GM12878 (cell line): Measurements from ENCODE around the gene ACSL1. TPM values are rescaled to one million over a fixed set of nuclear protein-coding genes. Genes with fewer than 3 reads are reported as not detected.

ENCODE experiments used
- ATAC-seq: fragments of 200-7000 bp; cut with Tn5 transposase; 3 replicates; pipeline ENCODE4 v1.9.1; 2020; ENCODE audit warnings: mild to moderate bottlenecking, moderate library complexity
- BruUV-seq: library from RNA; stranded (reverse); fragments of 400-500 nt; replicated peaks from 2 replicates; lab custom pipeline; 2021; lab: Mats Ljungman, UMichigan
- CTCF ChIA-PET: fragments of 300-600 bp; sonication (Branson Sonifier 250); formaldehyde crosslinking; extraction: SDS; loops from one replicate; lab custom pipeline; 2021; ENCODE audit warnings: inconsistent platforms; lab: Yijun Ruan, JAX
- POLR2A ChIA-PET: fragments of 350-600 bp; formaldehyde crosslinking; extraction: SDS; loops from one replicate; lab custom pipeline; 2021; ENCODE audit warnings: inconsistent platforms; lab: Charles Lee
- RAD21 ChIA-PET: fragments of 300-600 bp; sonication (Branson Sonifier 250); formaldehyde crosslinking; loops from one replicate; lab custom pipeline; 2023; ENCODE audit warnings: antibody characterized with exemption; ENCODE audit not compliant: unreplicated experiment; lab: Charles Lee
- SMC1A ChIA-PET: fragments of 300-600 bp; sonication (Branson Sonifier 250); formaldehyde crosslinking; loops from one replicate; lab custom pipeline; 2023; ENCODE audit not compliant: unreplicated experiment, uncharacterized antibody; lab: Charles Lee
- DNase-seq: peaks from one replicate; pipeline ENCODE4 v3.0.0-alpha.2; 2011; ENCODE audit warnings: low read depth, low spot score
- FAIRE-seq: peaks from 3 replicates; lab custom pipeline; 2011; peaks lifted over from hg19 to GRCh38; lab: Jason Lieb, UNC
- H2AFZ ChIP-seq: 2 replicates; pipeline ENCODE4 v1.6.0; 2011; ENCODE audit warnings: low read depth, low read length, control low read depth; ENCODE audit not compliant: control insufficient read depth
- H3K27ac ChIP-seq: 2 replicates; pipeline ENCODE4 v1.5.1; 2011; ENCODE audit warnings: control low read depth; ENCODE audit not compliant: control insufficient read depth, insufficient read depth
- H3K27me3 ChIP-seq, 2 experiments: replicated peaks in 1 of 2; 2 replicates each; pipeline versions ENCODE4 v1.6.0 to v1.6.1; 2011; ENCODE audit warnings: low read length in 1 of 2; ENCODE audit not compliant: control insufficient read depth in 2 of 2, insufficient read depth in 2 of 2
- H3K36me3 ChIP-seq, 2 experiments: 2 replicates each; pipeline ENCODE4 v1.5.1; 2011; ENCODE audit warnings: low read length in 1 of 2; ENCODE audit not compliant: control insufficient read depth in 2 of 2, insufficient read depth in 2 of 2
- H3K4me1 ChIP-seq: 2 replicates; pipeline ENCODE4 v1.6.1; 2011; ENCODE audit warnings: mild to moderate bottlenecking, low read length, moderate library complexity, mixed read lengths; ENCODE audit not compliant: control insufficient read depth, insufficient read depth
- H3K4me2 ChIP-seq: 2 replicates; pipeline ENCODE4 v1.6.0; 2011; ENCODE audit warnings: control low read depth; ENCODE audit not compliant: control insufficient read depth, insufficient read depth
- H3K4me3 ChIP-seq: fragments of 200-600 bp; sonication (generic); 2 replicates; pipeline ENCODE4 v1.5.1; 2016
- H3K79me2 ChIP-seq: 2 replicates; pipeline ENCODE4 v1.6.0; 2011; ENCODE audit warnings: low read length; ENCODE audit not compliant: control insufficient read depth, insufficient read depth
- H3K9ac ChIP-seq: 2 replicates; pipeline ENCODE4 v1.8.0; 2011; ENCODE audit warnings: low read length, control low read depth, mixed read lengths; ENCODE audit not compliant: control insufficient read depth, insufficient read depth
- H3K9me3 ChIP-seq: replicated peaks from 3 replicates; pipeline ENCODE4 v1.5.1; 2011; ENCODE audit warnings: mild to moderate bottlenecking, low read length; ENCODE audit not compliant: control insufficient read depth, insufficient read depth
- H4K20me1 ChIP-seq: 2 replicates; pipeline ENCODE4 v1.6.0; 2011; ENCODE audit not compliant: control insufficient read depth, insufficient read depth
- ATF3 ChIP-seq: IDR thresholded peaks from 2 replicates; pipeline ENCODE4 v1.6.1; 2011; ENCODE audit warnings: low read depth, mild to moderate bottlenecking, low read length, moderate library complexity, borderline replicate concordance; ENCODE audit errors: extremely low read depth
- BHLHE40 ChIP-seq, 2 experiments: fragments of 450-650 bp in 1 of 2; IDR thresholded peaks; 2 replicates each; pipeline ENCODE4 v1.6.1; 2011 to 2017; ENCODE audit warnings: low read depth in 2 of 2, borderline replicate concordance in 1 of 2, improper control_type of control experiment in 1 of 2, low read length in 1 of 2, mild to moderate bottlenecking in 1 of 2
- CREM ChIP-seq: IDR thresholded peaks from 2 replicates; pipeline ENCODE4 v1.6.1; 2014; ENCODE audit warnings: antibody characterized with exemption, low read depth
- FOS ChIP-seq: IDR thresholded peaks from 3 replicates; pipeline ENCODE4 v1.6.1; 2011; ENCODE audit warnings: borderline replicate concordance; ENCODE audit not compliant: insufficient read length; ENCODE audit errors: extremely low read depth
- GATAD2B ChIP-seq: fragments of 450-650 bp; conservative IDR thresholded peaks from 2 replicates; pipeline ENCODE4 v1.6.1; 2017; ENCODE audit warnings: low read depth, mild to moderate bottlenecking, moderate library complexity
- HDAC2 ChIP-seq: fragments of 200-600 bp; sonication (generic); IDR thresholded peaks from 2 replicates; pipeline ENCODE4 v1.6.1; 2017
- HDGF ChIP-seq: fragments of 450-650 bp; IDR thresholded peaks from 2 replicates; pipeline ENCODE4 v1.6.1; 2016; ENCODE audit warnings: antibody characterized with exemption
- IKZF1 ChIP-seq: fragments of 450-650 bp; conservative IDR thresholded peaks from 2 replicates; pipeline ENCODE4 v1.6.1; 2017; ENCODE audit warnings: antibody characterized with exemption, mild to moderate bottlenecking
- IKZF2 ChIP-seq, 2 experiments: fragments of 450-650 bp; IDR thresholded peaks; 2 replicates each; pipeline ENCODE4 v1.6.1; 2017; ENCODE audit warnings: mild to moderate bottlenecking in 2 of 2, moderate library complexity in 2 of 2
- NFYA ChIP-seq: IDR thresholded peaks from 2 replicates; pipeline ENCODE4 v1.6.1; 2011; ENCODE audit warnings: low read depth, mild to moderate bottlenecking, low read length, improper control_type of control experiment, borderline replicate concordance
- PAX5 ChIP-seq: IDR thresholded peaks from 2 replicates; pipeline ENCODE4 v1.6.1; 2011; ENCODE audit warnings: low read depth, low read length, borderline replicate concordance
- RAD21 ChIP-seq: IDR thresholded peaks from 2 replicates; pipeline ENCODE4 v1.6.1; 2011; ENCODE audit warnings: mild to moderate bottlenecking, low read depth, low read length, moderate library complexity; ENCODE audit not compliant: insufficient read depth
- RCOR1 ChIP-seq: conservative IDR thresholded peaks from 2 replicates; pipeline ENCODE4 v1.6.1; 2012; ENCODE audit warnings: low read depth, low read length, improper control_type of control experiment
- RUNX3 ChIP-seq: IDR thresholded peaks from 2 replicates; pipeline ENCODE4 v1.6.1; 2012; ENCODE audit warnings: low read length, inconsistent platforms
- SMARCA5 ChIP-seq: fragments of 450-650 bp; IDR thresholded peaks from 2 replicates; pipeline ENCODE4 v1.6.1; 2017; ENCODE audit warnings: mild to moderate bottlenecking
- SMC3 ChIP-seq: IDR thresholded peaks from 2 replicates; pipeline ENCODE4 v1.6.1; 2011; ENCODE audit warnings: low read length, improper control_type of control experiment, borderline replicate concordance
- SREBF2 ChIP-seq: IDR thresholded peaks from 2 replicates; pipeline ENCODE4 v1.6.1; 2012; ENCODE audit warnings: mild to moderate bottlenecking, low read length
- STAT3 ChIP-seq: IDR thresholded peaks from 2 replicates; pipeline ENCODE4 v1.6.1; 2011; ENCODE audit warnings: low read depth, low read length, improper control_type of control experiment
- SUZ12 ChIP-seq: fragments of 200-600 bp; sonication (generic); IDR thresholded peaks from one replicate; pipeline ENCODE4 v1.6.1; 2018; ENCODE audit warnings: antibody characterized with exemption, mild to moderate bottlenecking; ENCODE audit not compliant: unreplicated experiment
- TAF1 ChIP-seq: IDR thresholded peaks from 2 replicates; pipeline ENCODE4 v1.6.1; 2011; ENCODE audit warnings: mild to moderate bottlenecking, low read depth, low read length, borderline replicate concordance
- TCF12 ChIP-seq: IDR thresholded peaks from 2 replicates; pipeline ENCODE4 v1.6.1; 2011; ENCODE audit warnings: low read depth, mild to moderate bottlenecking, low read length
- ZNF207 ChIP-seq: fragments of 450-650 bp; IDR thresholded peaks from 2 replicates; pipeline ENCODE4 v1.6.1; 2014; ENCODE audit warnings: antibody characterized with exemption, mild to moderate bottlenecking, borderline replicate concordance
- ZNF274 ChIP-seq: IDR thresholded peaks from one replicate; pipeline ENCODE4 v1.8.0; 2011; ENCODE audit not compliant: insufficient read length, insufficient read depth
- ZNF384 ChIP-seq: IDR thresholded peaks from 2 replicates; pipeline ENCODE4 v1.6.1; 2012; ENCODE audit warnings: low read depth, mild to moderate bottlenecking, low read length, improper control_type of control experiment, borderline replicate concordance
- WGBS: methylation state at CpG from one replicate; pipeline ENCODE4 v1.1.6; 2016; ENCODE audit warnings: low lambda C conversion rate; ENCODE audit not compliant: insufficient replicate concordance, insufficient coverage; ENCODE audit errors: missing lambda C conversion rate; 5-methylcytosine and 5-hydroxymethylcytosine counted together
- in situ Hi-C: fragments of 300-500 bp; cut with MboI; formaldehyde crosslinking; loops from 9 replicates; pipeline ENCODE4 v1.14.3; 2018; ENCODE audit warnings: mixed read lengths
- intact Hi-C: fragments of 100-400 bp; cut with micrococcal nuclease; formaldehyde crosslinking; loops from one replicate; pipeline ENCODE4 v1.14.2; 2022; ENCODE audit not compliant: unreplicated experiment
- polyA plus RNA-seq, 11 experiments: library from polyadenylated mRNA; depleted of rRNA in 4 of 11; unstranded in 6 of 11; stranded (reverse) in 5 of 11; fragments of >200 nt; fragmentation: Nextera tagmentation in 4 of 11; fragmentation: Illumina TruSeq in 1 of 11; extraction: Ambion mirVana in 4 of 11; extraction: Trizol in 1 of 11; gene quantifications; 1 replicate in 1 of 11; 2 replicates in 10 of 11; pipeline versions ENCODE4 v1.2.1 to v1.2.3, GENCODE V29; 2011 to 2016; ENCODE audit warnings: inconsistent platforms in 2 of 11, missing spikeins in 2 of 11, low read depth in 1 of 11
- total RNA-seq, 4 experiments: library from RNA; depleted of rRNA in 3 of 4; stranded (reverse); fragments of >200 nt in 3 of 4; fragmentation: Illumina TruSeq in 1 of 4; extraction: Trizol in 1 of 4; gene quantifications; 2 replicates each; pipeline versions ENCODE4 v1.2.1 to v1.2.3, GENCODE V29; 2013 to 2021
- TF ChIP-seq, protein P1 (sequence below): IDR thresholded peaks from 2 replicates; pipeline ENCODE4 v1.6.1; 2012; ENCODE audit warnings: low read depth, low read length, improper control_type of control experiment

ACSL1 gene
- total and polyA plus RNA-seq, 10 of the 15 experiments (the other 5 are each of a cell fraction or from before 2014, with no cell fraction given), result 30.7 to 68.1 (median 58.7) TPM

GRCh38 chr4:184819786-184820185, 6.0 kb downstream of the ACSL1 start (continued):
- TF ChIP-seq RCOR1 (no peak), STAT3 (no peak), HDAC2 (no peak), ZNF274 (no peak)

- no peaks in the 10 kb centered on the region for H4K20me1 ChIP-seq
- H3K4me3 ChIP-seq, result peak overlapping the region; percentile 51; the same call in 1 of the 2 replicates
- BruUV-seq, result no TSS peak
- H3K36me3 ChIP-seq, result peaks cover 2 to 3% of the 10 kb centered on the region in 2 experiments; a peak in 3 of 4 replicates
- H3K9me3 ChIP-seq, result no peaks in the 10 kb centered on the region
- no peaks in the 10 kb centered on the region for H3K27me3 ChIP-seq
- peak overlapping the region; percentile 59 for H3K9ac ChIP-seq
- intact Hi-C loops, result loop anchor here (5.0 to 10.0 kb wide), 6 partner anchors 71 to 533 kb away; partner anchors contain the start of genes CASP3 and PRIMPOL
- H3K27ac ChIP-seq, result peak overlapping the region; percentile 83
- peak overlapping the region; percentile 98 for H3K4me2 ChIP-seq
- in situ Hi-C loops, result no loop called here
- ChIA-PET SMC1A (interaction anchor here (0.5 to 3.0 kb wide), 8 partner anchors 26 to 281 kb away, joined by 3 to 17 read pairs (median 4); no protein-coding TSS in a partner anchor), POLR2A (interaction anchor here (0.6 to 1.3 kb wide), 3 partner anchors 32 to 89 kb away, joined by 3 to 5 read pairs (median 3); partner anchors contain the start of gene CENPU), CTCF (interaction anchor here (0.5 to 1.1 kb wide), 4 partner anchors 57 to 170 kb away, joined by 3 to 4 read pairs (median 3); no protein-coding TSS in a partner anchor), RAD21 (interaction anchor here (0.6 to 2.8 kb wide), 6 partner anchors 27 to 269 kb away, joined by 3 to 18 read pairs (median 3); no protein-coding TSS in a partner anchor)
- WGBS, result 20% methylated on average over 4 of the region's 4 CpGs
- no peak overlapping the region for H2AFZ ChIP-seq
- peaks cover 82% of the 10 kb centered on the region for H3K4me1 ChIP-seq
- H3K79me2 ChIP-seq, result peaks cover 94% of the 10 kb centered on the region
- FAIRE-seq (peak; percentile 68), ATAC-seq (peak; percentile 58), DNase-seq (peak; percentile 65)
- TF ChIP-seq ATF3, result no peak
- TF ChIP-seq SUZ12, result no peak
- 0 out of 2 replicates have a peak, but pooled peaks have one; percentile 48 for TF ChIP-seq PAX5
- no peak for TF ChIP-seq HDGF
- TF ChIP-seq SREBF2, result no peak
- TF ChIP-seq IKZF1, result peak; percentile 54; the same call in 1 of the 2 replicates
- peak; percentile 88 for TF ChIP-seq RUNX3
- TF ChIP-seq CREM, result no peak
- TF ChIP-seq GATAD2B, result peak; percentile 0; the same call in 1 of the 2 replicates
- no peak for TF ChIP-seq SMARCA5
- TF ChIP-seq ZNF207, result no peak
- TF ChIP-seq TCF12, result peak; percentile 89
- TF ChIP-seq ZNF384, result no peak
- peak in 1 of 2 experiments; percentile 44; a peak in 1 of 4 replicates for TF ChIP-seq BHLHE40 (IDR thresholded peaks at IDR 0.05; ENCODE audit: borderline replicate concordance in 1 of 2, low read depth in 2 of 2, low read length in 1 of 2)
- TF ChIP-seq, protein P1, sequence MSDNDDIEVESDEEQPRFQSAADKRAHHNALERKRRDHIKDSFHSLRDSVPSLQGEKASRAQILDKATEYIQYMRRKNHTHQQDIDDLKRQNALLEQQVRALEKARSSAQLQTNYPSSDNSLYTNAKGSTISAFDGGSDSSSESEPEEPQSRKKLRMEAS, result 0 out of 2 replicates have a peak, but pooled peaks have one; percentile 3
- TF ChIP-seq NFYA, result no peak
- TF ChIP-seq FOS, result no peak
- 0 out of 2 replicates have a peak, but pooled peaks have one; percentile 4 for TF ChIP-seq RAD21
- TF ChIP-seq SMC3, result no peak
- 0 out of 2 replicates have a peak, but pooled peaks have one; percentile 45 for TF ChIP-seq TAF1
- TF ChIP-seq IKZF2 (IDR thresholded peaks at IDR 0.05), result peak; percentile 63 to 64; a peak in 2 of 4 replicates
These were observed 7.6 kb downstream of the ACSL1 start for GRCh38 chr4:184818216-184818564.
